ENCODE data around the gene VPS8.

The VPS8 gene

GRCh38 chr3:184785890-184786279, 26.1 kb upstream of the VPS8 start:
- no peak for TF ChIP-seq CTCF (IDR thresholded peaks at IDR 0.05; ENCODE audit: low read depth, low read length)
- peak overlapping the region; percentile 40 for H3K4me3 ChIP-seq (ENCODE audit: low read depth, low read length)

- no peak for TF ChIP-seq CTCF (IDR thresholded peaks at IDR 0.05; ENCODE audit: low read depth, low read length)
- H3K4me3 ChIP-seq (ENCODE audit: low read depth, low read length) = peak overlapping the region; percentile 40
These were observed 25.6 kb upstream of the VPS8 start for GRCh38 chr3:184786280-184786941.

GRCh38 chr3:184788751-184789150, 23.2 kb upstream of the VPS8 start:
- no peak overlapping the region for H3K4me3 ChIP-seq (ENCODE audit: low read depth, low read length)
- TF ChIP-seq CTCF (IDR thresholded peaks at IDR 0.05; ENCODE audit: low read depth, low read length) = no peak

- no peak for TF ChIP-seq CTCF (IDR thresholded peaks at IDR 0.05; ENCODE audit: low read depth, low read length)
- H3K4me3 ChIP-seq (ENCODE audit: low read depth, low read length) = no peak overlapping the region
These were observed 22.5 kb upstream of the VPS8 start for GRCh38 chr3:184789314-184789998.

- no peak for TF ChIP-seq CTCF (IDR thresholded peaks at IDR 0.05; ENCODE audit: low read depth, low read length)
These were observed 20.8 kb upstream of the VPS8 start for GRCh38 chr3:184791171-184791570.

GRCh38 chr3:184795522-184796190, 16.3 kb upstream of the VPS8 start:
- H3K4me3 ChIP-seq (ENCODE audit: low read depth, low read length) = no peak overlapping the region
- no peak for TF ChIP-seq CTCF (IDR thresholded peaks at IDR 0.05; ENCODE audit: low read depth, low read length)

More at GRCh38 chr3:184791171-184791570, 20.8 kb upstream of the VPS8 start:
- no peak overlapping the region for H3K4me3 ChIP-seq (ENCODE audit: low read depth, low read length)

GRCh38 chr3:184796551-184796950, 15.4 kb upstream of the VPS8 start:
- no peak for TF ChIP-seq CTCF (IDR thresholded peaks at IDR 0.05; ENCODE audit: low read depth, low read length)
- H3K4me3 ChIP-seq (ENCODE audit: low read depth, low read length) = no peak overlapping the region

Data from WI38 (cell line).